ENCODE data around the gene NLN.

Gene NLN

GRCh38 chr5:65808251-65808741, 86.3 kb downstream of the NLN start:
- no peak for DNase-seq (ENCODE audit: low read depth in 4 of 4, low spot score in 1 of 4)

- no peak for DNase-seq (ENCODE audit: low read depth in 4 of 4, low spot score in 1 of 4)
Measured at GRCh38 chr5:65808818-65809217, 86.8 kb downstream of the NLN start.

- no peak for DNase-seq (ENCODE audit: low read depth in 4 of 4, low spot score in 1 of 4)
Measured at GRCh38 chr5:65809817-65810531, 88.0 kb downstream of the NLN start.

DNA sequence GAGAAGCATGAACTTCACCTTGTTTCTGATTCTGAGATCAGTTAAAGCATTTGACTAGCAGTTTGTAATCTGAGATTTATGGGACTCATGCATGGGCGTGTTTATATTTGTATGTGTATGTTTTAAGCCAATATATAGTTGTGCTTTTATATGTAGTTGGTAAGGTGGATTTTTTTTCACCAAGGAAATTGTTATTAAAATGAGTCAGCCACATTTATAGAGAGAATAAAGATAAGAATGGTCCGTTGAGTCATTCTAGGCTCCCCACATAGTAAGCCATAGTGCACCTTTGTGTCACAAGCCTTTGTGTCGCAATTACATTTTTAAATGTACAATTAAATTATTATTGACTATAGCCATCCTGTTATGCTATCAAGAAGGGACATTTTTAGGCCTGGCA, 89.0 kb downstream of the NLN start:
- DNase-seq (ENCODE audit: low read depth in 4 of 4, low spot score in 1 of 4), result no peak

DNA sequence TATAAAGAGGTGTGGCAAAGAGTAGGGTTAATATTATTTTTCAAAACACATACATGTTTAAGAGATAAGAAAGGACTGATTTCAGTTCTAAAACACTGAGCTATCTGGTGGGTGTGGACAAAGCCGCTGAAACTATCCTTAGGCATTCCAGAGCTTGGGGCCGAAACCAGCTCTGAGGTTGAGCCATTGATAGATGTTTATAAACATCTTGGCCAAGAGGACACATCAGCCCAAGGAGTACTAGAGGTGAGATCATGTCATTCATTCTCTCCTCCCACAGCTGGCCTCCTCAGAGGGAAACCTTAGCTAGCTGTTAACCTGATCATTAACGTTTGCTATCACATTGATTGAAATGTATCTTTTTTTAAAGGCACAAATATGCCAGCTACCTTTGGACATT, 89.9 kb downstream of the NLN start:
- DNase-seq (ENCODE audit: low read depth in 4 of 4, low spot score in 1 of 4), result no peak

DNA sequence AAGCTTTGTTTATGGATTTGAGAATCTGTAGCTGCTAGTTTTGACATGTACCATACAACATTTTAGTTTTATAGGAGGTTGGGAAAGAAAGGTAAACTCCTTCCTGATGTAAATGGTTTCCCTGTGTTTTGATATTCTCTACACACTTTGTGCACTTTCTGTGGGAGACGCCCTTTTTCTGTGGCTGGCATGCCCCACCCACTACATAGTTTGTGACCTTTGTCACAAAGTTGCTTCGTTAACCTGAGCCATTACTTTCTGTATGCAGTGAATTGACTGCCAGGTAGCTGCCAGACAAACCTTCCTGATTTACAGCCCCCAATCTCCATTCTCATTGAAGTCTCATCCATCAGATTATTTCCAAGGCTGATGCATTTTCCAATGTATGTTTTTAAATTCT, 90.6 kb downstream of the NLN start:
- no peak for DNase-seq (ENCODE audit: low read depth in 4 of 4, low spot score in 1 of 4)

GRCh38 chr5:65813174-65813573, 91.2 kb downstream of the NLN start:
- no peak for DNase-seq (ENCODE audit: low read depth in 4 of 4, low spot score in 1 of 4)

DNA sequence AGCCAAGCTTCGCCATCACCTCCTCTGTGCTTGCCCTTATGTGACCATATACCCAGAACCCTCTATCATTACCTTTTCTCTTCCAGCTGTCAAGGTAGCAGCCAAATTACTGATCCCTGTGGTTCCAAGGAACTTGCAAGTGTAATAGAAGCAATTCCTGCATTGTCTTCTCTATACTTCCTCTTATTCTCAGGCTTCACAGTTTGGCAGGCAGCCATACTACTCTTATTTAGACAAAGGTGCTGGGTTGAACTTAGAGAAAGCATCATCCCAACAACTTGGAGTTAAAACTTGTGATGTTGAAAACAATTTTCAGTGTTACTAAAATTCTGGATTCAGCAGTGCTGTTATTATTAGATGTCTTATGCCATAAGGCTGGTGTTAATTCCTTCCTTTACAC, 93.2 kb downstream of the NLN start:
- DNase-seq (ENCODE audit: low read depth in 4 of 4, low spot score in 1 of 4), result no peak

GRCh38 chr5:65816729-65817128, 94.7 kb downstream of the NLN start:
- DNase-seq (ENCODE audit: low read depth in 4 of 4, low spot score in 1 of 4), result no peak

GRCh38 chr5:65817931-65818330, 95.9 kb downstream of the NLN start:
- DNase-seq (ENCODE audit: low read depth in 4 of 4, low spot score in 1 of 4), result no peak

DNA sequence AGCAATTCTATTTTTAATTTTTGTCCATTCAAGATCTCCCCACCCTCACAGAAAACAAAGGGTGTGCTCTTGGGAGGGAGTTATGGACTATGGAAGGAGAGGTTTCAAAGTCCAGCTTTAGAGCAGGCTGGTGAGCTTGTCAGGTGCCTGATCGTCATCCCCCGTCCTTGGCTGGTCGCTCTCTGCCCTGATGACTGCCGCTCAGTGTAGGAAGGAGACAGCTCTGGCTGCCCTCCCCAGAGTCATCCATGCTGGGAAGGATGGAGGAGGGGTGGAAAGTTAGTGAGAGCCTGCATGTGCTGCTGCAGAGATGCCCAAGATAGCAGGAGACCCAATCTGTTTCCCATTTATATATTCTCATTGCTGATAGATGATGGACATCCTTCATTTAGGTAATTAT, 96.6 kb downstream of the NLN start:
- DNase-seq (ENCODE audit: low read depth in 4 of 4, low spot score in 1 of 4), result no peak

DNA sequence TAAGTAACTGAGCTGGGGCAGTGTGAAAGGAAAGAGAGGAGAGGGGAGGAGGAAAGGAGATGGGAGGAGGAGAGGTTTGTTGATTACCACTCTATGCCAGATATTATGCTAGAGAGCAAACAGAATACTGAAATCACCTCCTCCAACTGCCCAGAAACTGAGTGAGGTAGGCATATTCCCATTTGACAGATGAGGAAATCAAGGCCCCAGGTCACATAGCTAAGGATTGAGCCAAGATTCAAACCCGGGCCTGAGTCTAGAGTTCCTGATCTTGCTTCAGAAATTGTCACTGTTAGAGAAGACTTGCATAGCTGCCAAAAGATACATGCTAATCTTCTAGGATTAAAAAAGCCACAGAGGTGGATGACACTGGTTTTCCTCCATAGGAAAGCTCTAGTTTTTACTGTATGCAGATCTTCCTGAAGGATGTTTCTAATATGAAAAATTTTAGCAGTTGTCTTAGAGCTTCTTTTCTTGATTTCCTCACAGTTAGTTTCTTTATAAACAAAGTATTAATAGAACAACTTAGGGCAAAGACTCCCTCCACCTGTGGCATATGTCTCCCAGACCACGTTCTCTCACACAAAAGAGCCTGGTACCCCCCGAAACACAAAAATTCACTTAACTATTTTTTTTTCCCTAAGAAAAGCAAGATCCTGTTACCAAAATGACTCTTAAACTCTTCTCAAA, 97.4 kb downstream of the NLN start:
- DNase-seq (ENCODE audit: low read depth in 4 of 4, low spot score in 1 of 4), result no peak

DNA sequence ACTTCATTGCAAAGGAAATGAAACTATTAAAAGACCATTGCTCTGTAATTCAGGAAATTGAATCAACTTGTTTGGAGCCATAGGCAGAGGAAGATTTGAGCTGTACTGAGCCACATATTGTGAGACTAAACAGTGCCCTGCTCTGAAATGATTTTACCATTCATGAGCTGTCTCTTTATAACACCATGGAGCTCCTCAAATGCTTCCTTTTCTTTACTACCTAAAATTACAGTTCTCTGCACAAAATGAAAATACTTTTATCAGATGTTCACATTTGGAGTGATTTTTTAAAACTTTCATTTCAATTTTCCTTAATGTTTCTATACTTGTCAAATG, 97.9 kb downstream of the NLN start:
- DNase-seq (ENCODE audit: low read depth in 4 of 4, low spot score in 1 of 4), result no peak

GRCh38 chr5:65820373-65820772, 98.4 kb downstream of the NLN start:
- DNase-seq (ENCODE audit: low read depth in 4 of 4, low spot score in 1 of 4), result no peak

DNA sequence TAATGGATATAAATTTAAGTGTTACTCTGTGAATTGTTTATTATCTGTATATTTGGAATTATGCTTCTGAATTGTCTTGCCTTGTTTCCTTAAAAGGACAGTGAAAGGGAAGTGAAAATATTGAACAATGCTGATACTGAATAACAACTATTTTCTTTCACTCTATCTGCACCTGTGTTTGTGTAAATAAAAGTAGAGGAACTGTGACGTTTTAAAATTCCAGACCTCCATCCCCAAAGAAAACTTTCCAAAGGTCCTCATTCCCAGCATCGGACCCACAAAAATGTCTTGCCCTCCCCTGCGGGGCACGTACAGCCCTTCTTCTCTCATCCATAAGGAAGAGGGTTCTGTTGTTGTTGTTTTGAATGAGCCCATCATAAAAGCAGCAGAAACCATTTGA, 100.0 kb downstream of the NLN start:
- DNase-seq (ENCODE audit: low read depth in 4 of 4, low spot score in 1 of 4), result no peak

- no peak for DNase-seq (ENCODE audit: low read depth in 4 of 4, low spot score in 1 of 4)
Measured at GRCh38 chr5:65822710-65823109, 100.7 kb downstream of the NLN start.

DNA sequence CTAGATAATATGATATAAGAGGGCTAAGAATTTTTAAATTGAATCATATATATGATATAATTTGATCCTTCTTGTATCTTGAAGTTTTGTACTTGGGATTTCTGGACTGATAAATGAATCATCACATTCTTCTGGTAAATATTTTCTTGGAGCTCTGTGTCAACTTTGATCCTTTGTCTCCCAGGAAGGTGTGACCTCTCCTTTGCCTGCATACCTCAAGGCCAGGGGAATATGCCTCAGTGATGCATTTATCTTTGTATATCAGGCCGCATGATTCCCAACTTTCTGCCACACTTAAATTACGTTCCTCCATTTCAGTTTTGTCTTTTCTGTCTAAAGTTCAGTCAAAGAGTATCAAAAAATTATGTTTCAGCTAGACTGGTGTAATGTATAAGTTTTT, 101.2 kb downstream of the NLN start:
- no peak for DNase-seq (ENCODE audit: low read depth in 4 of 4, low spot score in 1 of 4)

- DNase-seq (ENCODE audit: low read depth in 4 of 4, low spot score in 1 of 4), result no peak
Measured at GRCh38 chr5:65823845-65824445, 101.9 kb downstream of the NLN start.

GRCh38 chr5:65825408-65826328, 103.7 kb downstream of the NLN start:
- no peak for DNase-seq (ENCODE audit: low read depth in 4 of 4, low spot score in 1 of 4)

GRCh38 chr5:65828022-65828896, 106.3 kb downstream of the NLN start:
- DNase-seq (ENCODE audit: low read depth in 4 of 4, low spot score in 1 of 4), result no peak

DNA sequence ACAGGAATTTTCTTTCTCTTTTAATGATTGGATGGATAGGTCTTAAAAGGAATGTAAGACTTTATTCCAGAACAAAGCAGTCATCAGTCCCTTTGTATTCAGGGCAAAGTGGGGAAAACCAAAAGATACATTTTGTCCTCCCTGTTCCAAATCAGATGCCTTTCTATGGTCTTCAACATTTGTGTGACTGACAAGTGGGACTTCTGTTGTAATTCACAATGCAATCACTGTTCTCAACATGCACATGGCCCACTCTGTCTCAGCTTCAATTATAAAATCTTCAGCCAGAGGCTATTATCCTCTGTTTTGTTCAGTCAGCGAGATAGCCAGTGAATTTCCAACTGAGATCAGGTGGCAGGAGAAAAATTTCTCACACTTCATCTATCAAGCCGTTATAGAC, 108.9 kb downstream of the NLN start:
- no peak for DNase-seq (ENCODE audit: low read depth in 4 of 4, low spot score in 1 of 4)
